Esophagus squamous epithelium (tissue), 4 donors: ENCODE data around the gene CCR4.

Experiments
- CTCF ChIP-seq, 6 experiments: fragments of 450-650 bp in 4 of 6; fragments of 200-600 bp in 2 of 6; sonication (generic) in 2 of 6; IDR thresholded peaks; one replicate each; pipeline ENCODE4 v1.5.1; 2016 to 2019; ENCODE audit warnings: antibody characterized with exemption in 6 of 6, mild to moderate bottlenecking in 4 of 6, moderate library complexity in 4 of 6
- POLR2A ChIP-seq, 4 donors: fragments of 450-650 bp; IDR thresholded peaks; one replicate each; pipeline ENCODE4 v1.6.1; 2017; ENCODE audit warnings: antibody characterized with exemption in 4 of 4, mild to moderate bottlenecking in 4 of 4, moderate library complexity in 3 of 4

- no peak for TF ChIP-seq CTCF (IDR thresholded peaks at IDR 0.05)
- no peak for TF ChIP-seq POLR2A (IDR thresholded peaks at IDR 0.05)
These were observed 21.2 kb downstream of the CCR4 start for GRCh38 chr3:32972482-32973146.
